Fibroblast of skin of left biceps (primary cell): Measurements from ENCODE around the gene ACSL3.
"Not testable (repeated sequence)": the region's sequence is repeated elsewhere in the genome, so short reads cannot be mapped to it uniquely, and the experiment has no call there.

Experiments used
- DNase-seq, 2 experiments: peaks; one replicate each; pipeline ENCODE4 v3.0.0-alpha.2; 2013; ENCODE audit warnings: low read depth in 2 of 2

ACSL3 gene

DNA sequence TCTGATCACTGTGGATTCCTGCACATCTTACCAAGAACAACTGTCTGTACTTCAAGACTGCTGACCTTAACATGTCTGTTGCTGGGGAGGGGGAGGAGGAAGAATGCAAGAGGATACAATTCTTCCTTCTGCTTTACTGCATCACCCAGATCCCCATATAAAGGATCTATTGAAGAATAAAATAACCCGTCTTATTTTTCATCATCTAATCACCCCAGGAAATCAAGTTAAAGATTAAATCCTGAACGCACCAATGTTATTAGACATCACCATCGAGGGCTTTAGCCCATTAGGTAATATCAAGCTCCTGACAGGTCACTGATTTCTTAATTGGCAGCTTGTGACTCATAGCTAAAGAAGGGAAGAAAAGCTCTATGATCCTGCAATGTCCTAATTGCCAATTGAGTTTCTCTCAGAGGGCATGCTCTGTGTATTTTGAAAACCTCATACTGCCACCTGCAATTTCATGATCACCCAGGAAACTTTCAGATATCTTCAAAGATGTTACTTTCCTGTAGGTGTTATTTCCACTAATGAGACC, 115.8 kb downstream of the ACSL3 start:
- DNase-seq, result no peak

DNA sequence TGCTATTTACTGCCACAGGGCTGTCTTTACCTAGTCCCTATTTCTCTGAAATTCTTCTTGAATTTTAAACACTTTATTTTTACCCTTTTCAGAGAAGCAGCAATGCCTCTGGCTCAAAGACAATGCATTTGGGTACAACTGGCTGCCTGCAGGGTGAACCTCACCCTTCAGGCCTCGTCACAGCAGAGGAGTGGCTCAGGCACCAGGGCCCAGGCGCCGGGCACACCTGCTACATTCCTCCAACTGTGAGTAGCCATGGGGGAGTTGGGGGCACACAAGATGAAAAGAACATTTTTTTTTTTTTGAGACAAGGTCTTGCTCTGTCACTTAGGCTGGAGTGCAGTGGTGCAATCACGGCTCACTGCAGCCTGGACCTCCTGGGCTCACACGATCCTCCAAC, 116.3 kb downstream of the ACSL3 start:
- no peak for DNase-seq

DNA sequence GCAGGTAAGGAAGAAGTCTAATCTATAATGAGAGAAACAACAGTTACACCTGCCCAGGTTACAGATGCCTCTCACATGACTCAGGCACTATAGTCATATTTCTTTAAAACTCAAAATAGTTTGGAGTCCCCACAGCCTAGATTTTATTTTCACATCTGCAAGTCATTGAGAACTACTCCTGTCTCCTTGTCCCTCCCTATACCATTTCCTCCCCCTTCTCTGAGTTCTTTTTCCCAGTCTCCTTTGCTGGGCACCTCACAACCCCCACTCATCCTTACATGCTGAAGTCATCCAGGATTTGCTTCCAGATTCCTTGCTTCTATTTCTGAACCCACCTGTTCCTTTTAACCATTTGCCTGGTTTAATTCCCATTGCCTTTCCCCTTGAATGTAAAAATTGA, 118.0 kb downstream of the ACSL3 start:
- no peak for DNase-seq

DNA sequence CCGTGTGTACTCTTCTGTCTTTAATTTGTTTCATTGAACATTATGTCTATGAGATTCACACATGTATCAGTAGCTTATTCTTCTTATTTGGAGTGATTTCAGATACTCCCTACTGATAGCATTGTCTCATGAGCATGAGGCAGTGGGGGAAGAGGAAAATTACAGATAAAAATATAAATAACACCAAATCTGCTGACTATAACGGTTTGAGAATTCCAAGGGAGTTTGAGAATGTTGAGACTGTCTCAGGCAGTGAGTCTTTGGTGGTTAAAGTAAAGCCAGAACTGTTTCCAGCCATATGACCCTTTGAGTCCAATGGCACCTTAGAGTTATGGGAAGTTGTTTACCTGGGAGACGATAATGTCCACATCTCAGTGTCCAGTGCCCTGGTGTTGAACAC, 118.6 kb downstream of the ACSL3 start:
- no peak for DNase-seq

DNA sequence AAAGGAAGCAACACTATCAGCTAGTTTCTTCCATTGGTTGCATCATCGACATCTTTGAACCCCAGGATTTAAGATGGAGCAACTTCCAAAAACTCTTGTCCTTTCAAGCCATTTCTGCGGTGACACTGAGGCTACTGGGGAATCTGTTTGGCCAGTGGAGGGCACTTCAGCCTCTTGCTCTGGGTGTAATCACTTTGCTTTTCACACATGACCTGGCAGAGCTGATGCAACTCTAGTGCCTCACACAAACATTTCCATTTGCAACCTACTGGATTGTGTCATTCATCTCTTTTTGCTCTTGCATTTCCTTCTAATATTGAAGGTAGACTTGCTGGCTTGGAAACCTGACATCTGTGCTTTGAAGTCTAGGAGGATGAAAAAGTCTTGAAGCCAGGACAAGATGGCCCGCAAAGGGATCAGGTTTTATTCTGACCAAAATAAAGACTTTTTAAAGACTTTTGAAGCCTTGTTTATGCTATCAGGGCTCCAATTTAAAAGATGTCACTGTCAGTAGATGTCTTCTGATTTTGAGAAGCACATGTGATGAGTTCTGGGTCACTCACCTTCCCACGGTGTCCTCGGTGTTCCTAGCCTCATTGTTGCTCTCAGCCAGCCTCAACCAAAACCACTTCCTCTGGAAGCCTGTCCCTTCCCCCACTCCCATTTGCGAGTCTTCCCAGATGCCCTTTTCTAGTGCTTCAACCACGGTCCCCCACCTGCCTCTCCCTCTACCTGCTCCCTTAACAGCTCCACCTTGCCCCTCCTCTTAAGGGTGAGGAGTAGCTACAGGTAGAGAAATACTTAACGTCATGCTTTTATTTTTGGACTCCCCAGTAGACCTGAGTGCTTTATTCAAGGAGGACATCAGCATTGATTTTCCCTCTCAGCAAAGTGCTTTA, 121.4 kb downstream of the ACSL3 start:
- DNase-seq, result peak; percentile 53 to 66

DNA sequence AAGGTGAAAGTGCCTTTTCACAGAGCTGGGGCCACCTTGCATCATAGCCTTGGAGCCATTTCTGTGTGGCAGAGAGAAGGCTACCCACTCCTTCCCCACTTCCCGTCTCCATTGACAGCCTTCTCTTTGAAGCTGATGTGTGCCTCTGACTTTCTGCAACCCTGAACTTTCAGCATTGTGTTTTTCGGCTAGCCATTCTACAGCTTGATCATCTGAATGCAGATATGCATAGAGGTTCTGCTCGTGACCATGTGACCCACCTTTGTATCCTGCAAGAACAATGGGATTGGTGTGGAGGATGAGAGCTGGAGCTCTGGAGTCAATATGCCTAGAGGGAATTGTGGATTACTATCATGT, 122.1 kb downstream of the ACSL3 start:
- DNase-seq, result no peak

DNA sequence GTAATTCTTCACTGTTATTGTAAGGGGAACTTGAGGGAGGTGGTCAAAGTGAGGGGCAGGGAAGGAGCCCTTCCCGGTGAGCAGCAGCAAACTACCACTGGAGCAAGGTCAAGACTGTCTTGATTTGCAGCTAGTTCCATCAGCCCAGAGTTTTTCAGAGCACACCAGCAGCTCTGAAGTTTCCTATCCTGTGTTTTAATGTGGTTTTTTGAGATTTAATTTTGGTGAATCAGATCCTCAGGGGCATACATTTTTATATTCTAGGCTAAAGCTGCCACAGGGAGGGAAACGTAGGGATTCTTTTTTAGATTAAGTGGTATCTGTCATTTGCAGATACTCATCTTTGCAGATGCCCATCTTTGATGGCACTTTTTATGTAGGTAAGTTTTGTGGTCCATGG, 124.1 kb downstream of the ACSL3 start:
- DNase-seq, result no peak

DNA sequence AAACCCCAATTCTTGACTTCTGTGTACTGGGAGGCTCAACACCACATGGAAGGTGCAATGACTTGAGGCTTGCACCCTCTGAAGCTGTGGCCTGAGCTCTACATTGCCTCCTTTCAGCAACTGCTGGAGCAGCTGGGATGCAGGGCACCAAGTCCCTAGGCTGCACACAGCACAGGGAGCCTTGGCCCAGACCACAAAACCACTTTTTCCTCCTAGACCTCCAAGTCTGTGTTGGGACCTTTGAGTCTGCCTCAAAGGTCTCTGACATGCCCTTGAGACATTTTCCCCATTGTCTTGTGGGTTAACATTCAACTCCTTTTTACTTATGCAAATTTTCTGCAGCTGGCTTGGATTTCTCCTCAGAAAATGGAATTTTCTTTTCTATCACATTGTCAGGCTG, 128.6 kb downstream of the ACSL3 start:
- no peak for DNase-seq

DNA sequence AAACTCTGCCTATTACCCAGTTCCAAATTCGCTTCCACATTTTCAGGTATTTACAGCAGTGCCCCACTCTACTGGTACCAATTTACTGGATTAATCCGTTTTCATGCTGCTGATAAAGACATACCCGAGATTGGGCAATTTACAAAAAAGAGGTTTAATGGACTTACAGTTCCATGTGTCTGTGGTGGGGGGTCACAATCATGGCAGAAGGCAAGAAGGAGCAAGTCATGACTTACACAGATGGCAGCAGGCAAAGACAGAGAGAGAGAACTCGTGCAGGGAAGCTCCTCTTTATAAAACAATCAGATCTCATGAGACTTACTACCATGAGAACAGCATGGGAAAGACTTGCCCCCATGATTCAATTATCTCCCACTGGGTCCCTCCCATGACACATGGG, 129.4 kb downstream of the ACSL3 start:
- not testable (repeated sequence) for DNase-seq

DNA sequence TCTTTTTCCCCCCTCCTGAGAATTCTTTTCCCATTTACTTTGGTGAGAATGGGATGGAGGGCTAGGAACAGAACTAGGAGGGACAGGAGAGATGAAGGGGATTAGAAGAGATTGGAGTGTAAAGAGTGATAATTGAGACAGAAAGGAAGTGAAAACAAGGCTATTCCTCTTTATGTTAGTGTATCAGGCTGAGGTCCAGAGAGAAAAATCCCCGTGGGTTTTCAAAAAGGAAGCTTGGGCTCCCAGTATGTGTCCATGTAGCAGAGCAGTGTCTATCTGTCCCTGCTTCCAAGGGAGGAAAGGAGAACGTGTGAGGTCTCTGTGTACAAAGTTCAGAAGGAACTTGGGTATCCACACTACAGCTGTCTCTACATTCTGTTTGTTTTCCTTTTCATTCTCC, 131.3 kb downstream of the ACSL3 start:
- DNase-seq, result no peak
